ENCODE measurements around the gene EMC10. TPM values are rescaled to one million over a fixed set of nuclear protein-coding genes. Genes with fewer than 3 reads are reported as not detected.
"Not testable (repeated sequence)": the region's sequence is repeated elsewhere in the genome, so short reads cannot be mapped to it uniquely, and the experiment has no call there.

EMC10 gene
- total RNA-seq, 2 experiments from 2014 or later, result 28.7 to 31.2 TPM

DNA sequence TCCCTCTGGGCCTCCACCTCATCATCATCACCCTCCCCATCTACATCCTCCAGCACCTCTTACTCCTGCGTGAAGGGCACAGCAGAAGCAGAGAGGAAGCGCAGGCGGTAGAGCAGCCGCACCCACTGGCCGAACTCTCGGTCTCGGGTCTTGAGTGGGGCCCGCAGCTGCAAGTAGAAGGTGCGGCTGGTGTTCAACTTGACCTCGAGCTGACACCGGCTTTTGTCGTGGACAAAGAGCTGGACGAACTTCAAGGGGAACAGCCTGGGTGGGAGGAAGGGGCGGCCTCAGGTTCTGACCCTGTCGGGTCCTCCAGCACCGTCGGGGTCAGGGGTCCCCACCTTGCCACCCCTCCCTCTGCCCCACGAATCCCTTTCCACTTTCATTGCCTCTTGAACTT is 8.7 kb upstream of the EMC10 start:
- CTCF ChIA-PET, result no interaction called here

GRCh38 chr19:50468818-50469217 is 7.5 kb upstream of the EMC10 start:
- TF ChIP-seq, protein P1, sequence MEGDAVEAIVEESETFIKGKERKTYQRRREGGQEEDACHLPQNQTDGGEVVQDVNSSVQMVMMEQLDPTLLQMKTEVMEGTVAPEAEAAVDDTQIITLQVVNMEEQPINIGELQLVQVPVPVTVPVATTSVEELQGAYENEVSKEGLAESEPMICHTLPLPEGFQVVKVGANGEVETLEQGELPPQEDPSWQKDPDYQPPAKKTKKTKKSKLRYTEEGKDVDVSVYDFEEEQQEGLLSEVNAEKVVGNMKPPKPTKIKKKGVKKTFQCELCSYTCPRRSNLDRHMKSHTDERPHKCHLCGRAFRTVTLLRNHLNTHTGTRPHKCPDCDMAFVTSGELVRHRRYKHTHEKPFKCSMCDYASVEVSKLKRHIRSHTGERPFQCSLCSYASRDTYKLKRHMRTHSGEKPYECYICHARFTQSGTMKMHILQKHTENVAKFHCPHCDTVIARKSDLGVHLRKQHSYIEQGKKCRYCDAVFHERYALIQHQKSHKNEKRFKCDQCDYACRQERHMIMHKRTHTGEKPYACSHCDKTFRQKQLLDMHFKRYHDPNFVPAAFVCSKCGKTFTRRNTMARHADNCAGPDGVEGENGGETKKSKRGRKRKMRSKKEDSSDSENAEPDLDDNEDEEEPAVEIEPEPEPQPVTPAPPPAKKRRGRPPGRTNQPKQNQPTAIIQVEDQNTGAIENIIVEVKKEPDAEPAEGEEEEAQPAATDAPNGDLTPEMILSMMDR (IDR thresholded peaks at IDR 0.05), result no peak
- ChIA-PET CTCF (interaction anchor here (0.9 kb wide), 1 partner anchor 8 kb away, joined by 3 read pairs; no protein-coding TSS in a partner anchor), POLR2A (no interaction called here)
- H3K4me3 Mint-ChIP-seq, result no peak overlapping the region
- no peaks in the 10 kb centered on the region for H3K36me3 Mint-ChIP-seq (ENCODE audit: low read depth)
- peaks cover 2% of the 10 kb centered on the region for H3K27me3 Mint-ChIP-seq
- intact Hi-C loops (cut with micrococcal nuclease), result no loop called here
- DNase-seq, result no peak
- H3K9me3 Mint-ChIP-seq, result no peaks in the 10 kb centered on the region
- no peaks in the 10 kb centered on the region for H3K4me1 Mint-ChIP-seq (ENCODE audit: low read depth)
- no peak overlapping the region for H3K27ac Mint-ChIP-seq
- no peak for ATAC-seq

More for the DNA sequence above, 8.7 kb upstream of the EMC10 start:
- Mint-ChIP-seq H3K9me3 (no peaks in the 10 kb centered on the region), H3K27me3 (peaks cover 5% of the 10 kb centered on the region), H3K36me3 (ENCODE audit: low read depth) (no peaks in the 10 kb centered on the region), H3K4me1 (ENCODE audit: low read depth) (no peaks in the 10 kb centered on the region), H3K4me3 (no peak overlapping the region), H3K27ac (no peak overlapping the region)
- POLR2A ChIA-PET, result no interaction called here
- intact Hi-C loops (cut with micrococcal nuclease), result no loop called here
- TF ChIP-seq, protein P1 (IDR thresholded peaks at IDR 0.05), result no peak
- no peak for ATAC-seq
- DNase-seq, result no peak

- ATAC-seq; intact Hi-C loops (cut with micrococcal nuclease); DNase-seq; H3K9me3 Mint-ChIP-seq; H3K27me3 Mint-ChIP-seq; H3K27ac Mint-ChIP-seq; H3K4me3 Mint-ChIP-seq: not testable (repeated sequence)
- Mint-ChIP-seq H3K4me1 (ENCODE audit: low read depth) (peaks cover 19% of the 10 kb centered on the region), H3K36me3 (ENCODE audit: low read depth) (peaks cover 16% of the 10 kb centered on the region)
- CTCF ChIA-PET, result interaction anchor here (1.4 to 1.5 kb wide), 2 partner anchors 105 to 251 kb away, joined by 3 to 4 read pairs; no protein-coding TSS in a partner anchor
- POLR2A ChIA-PET, result interaction anchor here (0.7 kb wide), 1 partner anchor 25 kb away, joined by 4 read pairs; no protein-coding TSS in a partner anchor
Measured at GRCh38 chr19:50473336-50473735, 3.0 kb upstream of the EMC10 start.

DNA sequence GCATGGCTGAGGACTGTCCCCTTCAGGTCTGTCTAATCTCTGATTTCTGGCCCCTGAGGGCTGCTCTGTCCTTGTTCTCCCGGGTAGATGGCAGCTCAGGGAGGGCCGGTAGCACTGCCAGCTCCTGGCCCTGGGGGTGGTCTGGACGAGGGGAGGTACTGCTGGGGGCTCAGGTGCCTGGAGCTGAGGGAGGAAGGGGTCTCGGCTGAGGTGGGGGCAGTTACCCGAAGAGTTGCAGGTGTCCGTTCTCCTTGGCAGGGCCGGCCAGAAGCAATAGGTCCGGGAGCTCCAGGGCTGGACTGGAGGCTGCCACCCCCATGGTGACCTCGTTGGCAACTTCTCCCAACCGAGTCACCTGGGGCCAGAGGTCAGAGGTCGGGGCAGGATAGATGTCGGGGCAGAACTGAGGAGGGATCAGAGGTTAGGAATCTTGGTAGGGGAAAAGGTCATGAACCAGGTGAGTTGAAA is 1.2 kb upstream of the EMC10 start:
- ATAC-seq (no peak), DNase-seq (no peak)
- TF ChIP-seq, protein P1 (IDR thresholded peaks at IDR 0.05), result no peak
- intact Hi-C loops (cut with micrococcal nuclease), result no loop called here
- peaks cover 23% of the 10 kb centered on the region for H3K4me1 Mint-ChIP-seq (ENCODE audit: low read depth)
- H3K9me3 Mint-ChIP-seq, result no peaks in the 10 kb centered on the region
- ChIA-PET POLR2A (interaction anchor here (1.1 to 1.7 kb wide), 2 partner anchors 37 kb away, joined by 3 to 5 read pairs; no protein-coding TSS in a partner anchor), CTCF (interaction anchor here (1.1 kb wide), 1 partner anchor 11 kb away, joined by 3 read pairs; no protein-coding TSS in a partner anchor)
- peak overlapping the region; percentile 41 for H3K4me3 Mint-ChIP-seq
- peak overlapping the region; percentile 38 for H3K27ac Mint-ChIP-seq
- peaks cover 22% of the 10 kb centered on the region for H3K36me3 Mint-ChIP-seq (ENCODE audit: low read depth)
- no peaks in the 10 kb centered on the region for H3K27me3 Mint-ChIP-seq

DNA sequence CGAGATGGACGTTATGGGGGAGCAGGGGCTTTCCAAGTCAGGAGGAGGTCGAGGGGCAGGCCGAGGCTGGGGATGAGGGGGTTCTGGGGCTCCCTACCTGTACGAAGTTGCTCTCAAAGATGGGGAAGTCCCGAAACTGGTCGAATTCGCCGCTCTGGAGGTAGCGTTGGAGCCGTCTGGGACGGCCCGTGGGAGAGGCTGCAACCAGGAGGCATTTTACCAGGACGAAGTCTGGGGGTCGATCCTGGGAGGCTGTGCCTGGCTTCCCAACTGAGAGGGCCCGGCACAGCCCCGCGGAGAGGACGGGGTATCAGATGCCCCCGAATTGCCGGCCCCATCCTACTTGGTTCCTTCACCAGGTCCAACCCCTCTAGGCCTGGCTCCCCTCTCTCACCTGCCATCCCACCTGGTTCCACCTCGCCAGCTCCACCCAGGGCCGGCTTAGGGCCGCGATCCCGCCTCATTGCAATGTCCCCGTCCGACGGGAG is 527 bp upstream of the EMC10 start:
- TF ChIP-seq, protein P1 (IDR thresholded peaks at IDR 0.05), result no peak
- CTCF ChIA-PET, result no interaction called here
- ATAC-seq (no peak), DNase-seq (no peak)
- no peaks in the 10 kb centered on the region for H3K9me3 Mint-ChIP-seq
- intact Hi-C loops (cut with micrococcal nuclease), result loop anchor here (2.0 kb wide), 1 partner anchor 35 kb away; the partner anchor contains the start of gene JOSD2
- peak overlapping the region; percentile 73 for H3K27ac Mint-ChIP-seq
- H3K4me3 Mint-ChIP-seq, result peak overlapping the region; percentile 99
- H3K4me1 Mint-ChIP-seq (ENCODE audit: low read depth), result peaks cover 23% of the 10 kb centered on the region
- peaks cover 22% of the 10 kb centered on the region for H3K36me3 Mint-ChIP-seq (ENCODE audit: low read depth)
- POLR2A ChIA-PET, result interaction anchor here (1.2 to 1.7 kb wide), 2 partner anchors 36 to 92 kb away, joined by 3 to 5 read pairs; partner anchors contain the start of gene POLD1
- no peaks in the 10 kb centered on the region for H3K27me3 Mint-ChIP-seq
